Measurements from ENCODE around the gene PHACTR1. TPM values are rescaled to one million over a fixed set of nuclear protein-coding genes. Genes with fewer than 3 reads are reported as not detected.
"Not testable (repeated sequence)": the region's sequence is repeated elsewhere in the genome, so short reads cannot be mapped to it uniquely, and the experiment has no call there.

PHACTR1 gene
- 17.0 and 22.8 TPM in 2 replicates for total RNA-seq

GRCh38 chr6:12716298-12716916 is at the start of gene PHACTR1:
Gene PHACTR1 (plus strand): TSS chr6:12716767.
- DNase-seq (ENCODE audit: extremely low read depth, low read depth, low spot score) = no peak

GRCh38 chr6:12666886-12667285 is 49.7 kb upstream of the PHACTR1 start:
- no peak for DNase-seq (ENCODE audit: extremely low read depth, low read depth, low spot score)

- no peak for DNase-seq (ENCODE audit: extremely low read depth, low read depth, low spot score)
Observed at GRCh38 chr6:12675931-12676330, 40.6 kb upstream of the PHACTR1 start.

GRCh38 chr6:12679341-12679740 is 37.2 kb upstream of the PHACTR1 start:
- no peak for DNase-seq (ENCODE audit: extremely low read depth, low read depth, low spot score)

GRCh38 chr6:12693122-12693521 is 23.4 kb upstream of the PHACTR1 start:
- no peak for DNase-seq (ENCODE audit: extremely low read depth, low read depth, low spot score)

GRCh38 chr6:12698298-12698697 is 18.3 kb upstream of the PHACTR1 start:
- DNase-seq (ENCODE audit: extremely low read depth, low read depth, low spot score) = no peak

- no peak for DNase-seq (ENCODE audit: extremely low read depth, low read depth, low spot score)
Observed at GRCh38 chr6:12704946-12705345, 11.6 kb upstream of the PHACTR1 start.

GRCh38 chr6:12709116-12709515 is 7.5 kb upstream of the PHACTR1 start:
- DNase-seq (ENCODE audit: extremely low read depth, low read depth, low spot score) = no peak

- DNase-seq (ENCODE audit: extremely low read depth, low read depth, low spot score) = no peak
Observed at GRCh38 chr6:12709556-12710232, 6.9 kb upstream of the PHACTR1 start.

- DNase-seq (ENCODE audit: extremely low read depth, low read depth, low spot score) = no peak
Observed at GRCh38 chr6:12710921-12711320, 5.6 kb upstream of the PHACTR1 start.

- DNase-seq (ENCODE audit: extremely low read depth, low read depth, low spot score) = no peak
Observed at GRCh38 chr6:12714022-12714421, 2.5 kb upstream of the PHACTR1 start.

- no peak for DNase-seq (ENCODE audit: extremely low read depth, low read depth, low spot score)
Observed at GRCh38 chr6:12715437-12715836, 1.1 kb upstream of the PHACTR1 start.

- no peak for DNase-seq (ENCODE audit: extremely low read depth, low read depth, low spot score)
Observed at GRCh38 chr6:12717356-12717755, 789 bp downstream of the PHACTR1 start.

GRCh38 chr6:12718015-12718414 is 1.4 kb downstream of the PHACTR1 start:
- no peak for DNase-seq (ENCODE audit: extremely low read depth, low read depth, low spot score)

GRCh38 chr6:12719017-12719416 is 2.5 kb downstream of the PHACTR1 start:
- no peak for DNase-seq (ENCODE audit: extremely low read depth, low read depth, low spot score)

GRCh38 chr6:12720310-12720709 is 3.7 kb downstream of the PHACTR1 start:
- DNase-seq (ENCODE audit: extremely low read depth, low read depth, low spot score) = no peak

GRCh38 chr6:12725263-12725662 is 8.7 kb downstream of the PHACTR1 start:
- no peak for DNase-seq (ENCODE audit: extremely low read depth, low read depth, low spot score)

GRCh38 chr6:12729467-12729866 is 12.9 kb downstream of the PHACTR1 start:
- DNase-seq (ENCODE audit: extremely low read depth, low read depth, low spot score) = no peak

GRCh38 chr6:12730809-12731208 is 14.2 kb downstream of the PHACTR1 start:
- DNase-seq (ENCODE audit: extremely low read depth, low read depth, low spot score) = not testable (repeated sequence)

GRCh38 chr6:12733876-12734275 is 17.3 kb downstream of the PHACTR1 start:
- DNase-seq (ENCODE audit: extremely low read depth, low read depth, low spot score) = no peak

- DNase-seq (ENCODE audit: extremely low read depth, low read depth, low spot score) = no peak
Observed at GRCh38 chr6:12735786-12736185, 19.2 kb downstream of the PHACTR1 start.

- no peak for DNase-seq (ENCODE audit: extremely low read depth, low read depth, low spot score)
Observed at GRCh38 chr6:12748411-12748810, 31.8 kb downstream of the PHACTR1 start.
